NCI-H2029 treated with DMSO at 0.1 percent for 48 hours (cell line): ENCODE results near the gene GPRC5A.

Experiments used
- DNase-seq: peaks from one replicate; lab custom pipeline; 2025; lab: John Stamatoyannopoulos, UW

Gene GPRC5A

DNA sequence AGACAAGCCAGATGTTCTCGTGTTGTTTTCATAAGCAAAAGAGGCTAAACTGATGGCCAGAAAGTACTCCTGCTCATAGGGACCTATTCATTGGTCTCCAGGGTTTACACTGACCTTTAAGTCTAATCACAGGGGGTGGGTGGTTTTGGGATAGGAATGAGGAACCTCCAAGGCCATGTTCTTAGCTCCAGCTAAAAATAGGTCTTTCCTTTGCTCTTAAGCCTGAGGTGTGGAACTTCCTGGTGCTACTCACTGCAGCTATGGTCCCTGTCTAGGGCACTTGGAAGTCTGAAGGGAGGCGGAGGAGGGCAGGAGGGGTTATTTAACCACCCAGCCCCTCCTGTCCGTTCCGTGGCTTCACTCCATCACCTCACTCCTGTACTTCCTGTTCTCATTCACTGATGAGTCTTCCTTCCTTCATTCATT, 18.6 kb downstream of the GPRC5A start:
- no peak for DNase-seq

DNA sequence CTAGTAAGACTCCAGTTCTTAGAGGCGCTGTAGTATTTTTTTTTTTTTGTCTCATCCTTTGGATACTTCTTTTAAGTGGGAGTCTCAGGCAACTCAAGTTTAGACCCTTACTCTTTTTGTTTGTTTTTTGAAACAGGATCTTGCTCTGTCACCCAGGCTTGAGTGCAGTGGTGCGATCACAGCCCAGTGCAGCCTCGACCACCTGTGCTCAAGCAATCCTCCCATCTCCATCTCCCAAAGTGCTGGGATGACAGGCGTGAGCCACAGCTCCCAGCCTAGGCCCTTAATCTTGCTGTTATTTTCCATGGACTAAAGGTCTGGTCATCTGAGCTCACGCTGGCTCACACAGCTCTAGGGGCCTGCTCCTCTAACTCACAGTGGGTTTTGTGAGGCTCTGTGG, 21.3 kb downstream of the GPRC5A start:
- DNase-seq: no peak

DNA sequence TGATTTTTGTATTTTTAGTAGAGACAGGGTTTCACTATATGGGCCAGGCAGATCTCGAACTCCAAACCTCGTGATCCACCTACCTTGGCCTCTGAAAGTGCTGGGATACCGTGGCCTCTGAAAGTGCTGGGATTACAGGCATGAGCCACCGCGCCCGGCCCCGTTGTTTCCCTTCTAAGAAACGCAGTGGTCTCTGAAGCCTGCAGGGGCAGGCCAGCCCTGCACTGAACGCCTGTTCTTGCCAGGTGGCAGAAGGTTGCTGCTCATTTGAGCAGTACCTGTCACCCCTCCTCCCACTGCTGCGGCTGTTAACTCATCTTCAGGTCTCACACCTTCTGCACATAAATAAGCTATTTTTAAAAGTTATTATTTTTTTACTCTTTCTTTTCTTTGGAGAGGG, 24.3 kb downstream of the GPRC5A start:
- no peak for DNase-seq

DNA sequence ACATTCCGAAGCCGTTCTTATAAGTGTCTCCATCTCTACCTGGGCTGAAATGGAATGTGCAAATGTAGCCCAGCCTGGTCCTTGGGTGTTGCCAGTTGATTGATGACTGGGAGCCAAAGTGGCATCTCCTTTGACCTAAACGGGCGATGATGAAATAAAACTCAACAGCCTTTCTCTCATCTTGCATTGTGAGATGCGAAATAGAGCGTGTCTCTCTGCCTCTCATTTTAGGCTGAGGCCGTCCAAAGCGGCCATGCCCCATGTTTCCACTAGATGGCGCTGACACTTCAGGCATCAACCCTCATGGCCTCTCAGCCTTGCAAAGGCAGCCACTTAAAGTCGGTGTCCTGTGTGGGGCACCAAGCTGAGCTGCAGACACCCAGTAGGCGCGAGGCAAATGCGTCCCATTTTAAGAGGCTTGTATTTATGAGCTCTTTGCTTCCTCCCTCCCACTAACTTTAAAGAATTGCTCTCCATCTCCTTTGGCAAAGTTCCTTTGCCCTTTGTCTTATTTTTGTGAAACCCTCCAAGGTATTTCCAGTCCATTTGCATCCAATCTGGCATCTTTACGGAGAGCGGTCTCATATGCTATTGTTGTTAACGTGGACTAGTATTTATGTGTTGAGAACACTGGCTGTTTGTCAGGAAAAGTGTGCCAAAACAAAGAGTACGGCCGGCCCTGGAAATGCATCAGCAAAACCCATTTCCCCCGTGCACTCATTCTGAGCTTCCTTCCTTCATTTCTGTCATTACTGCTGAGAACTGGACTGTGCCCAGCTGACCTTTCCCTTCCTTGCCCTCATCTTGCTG, 25.0 kb downstream of the GPRC5A start:
- peak; percentile 23 for DNase-seq

DNA sequence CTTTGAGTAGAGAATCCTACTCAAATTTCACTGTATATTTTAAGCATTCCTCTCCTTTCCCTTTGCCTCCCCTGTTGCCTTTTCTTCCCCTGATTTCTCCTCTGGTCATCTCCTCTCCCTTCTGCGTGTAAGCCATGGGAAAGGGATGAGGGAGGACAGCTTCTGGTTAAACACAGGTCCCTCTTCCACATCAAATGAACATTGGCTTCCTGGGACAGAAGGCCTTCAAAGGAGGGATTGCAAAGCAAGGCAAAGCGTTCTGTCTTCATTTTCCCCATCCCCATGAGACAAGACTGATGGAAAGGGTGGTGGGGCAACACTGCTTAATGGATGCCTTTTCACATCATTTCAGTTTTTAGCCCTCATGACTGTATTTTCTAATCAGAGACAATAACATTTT, 26.2 kb downstream of the GPRC5A start:
- DNase-seq: no peak

DNA sequence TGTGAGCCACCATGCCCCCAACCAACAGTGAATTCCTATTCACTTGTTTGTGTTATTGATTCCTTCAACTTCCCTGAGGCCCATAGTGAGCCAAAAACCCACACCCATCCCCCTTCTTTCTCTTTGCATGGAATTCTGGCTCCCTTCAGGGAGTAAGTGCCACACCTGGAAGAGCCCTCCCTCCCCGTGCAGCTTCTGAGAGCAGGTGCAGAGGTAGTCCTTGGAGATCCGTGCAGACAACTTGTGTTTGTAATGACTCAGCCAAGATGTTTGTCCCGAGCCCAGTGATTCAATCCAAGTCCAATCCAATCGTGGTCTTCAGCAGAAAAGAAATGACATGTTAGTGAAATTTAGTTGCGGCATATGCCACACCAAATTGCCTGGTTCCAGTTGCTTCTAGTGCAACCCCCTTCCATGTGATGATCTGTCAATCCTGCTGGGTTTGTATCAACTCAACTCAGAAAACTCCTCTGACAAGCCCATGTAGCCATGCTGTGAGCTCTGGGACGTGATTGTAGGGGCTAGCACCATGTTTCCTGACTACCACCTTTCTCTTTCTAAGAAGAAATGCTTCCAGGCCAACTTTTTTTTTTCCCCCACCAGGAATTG, 27.5 kb downstream of the GPRC5A start:
- DNase-seq: no peak

DNA sequence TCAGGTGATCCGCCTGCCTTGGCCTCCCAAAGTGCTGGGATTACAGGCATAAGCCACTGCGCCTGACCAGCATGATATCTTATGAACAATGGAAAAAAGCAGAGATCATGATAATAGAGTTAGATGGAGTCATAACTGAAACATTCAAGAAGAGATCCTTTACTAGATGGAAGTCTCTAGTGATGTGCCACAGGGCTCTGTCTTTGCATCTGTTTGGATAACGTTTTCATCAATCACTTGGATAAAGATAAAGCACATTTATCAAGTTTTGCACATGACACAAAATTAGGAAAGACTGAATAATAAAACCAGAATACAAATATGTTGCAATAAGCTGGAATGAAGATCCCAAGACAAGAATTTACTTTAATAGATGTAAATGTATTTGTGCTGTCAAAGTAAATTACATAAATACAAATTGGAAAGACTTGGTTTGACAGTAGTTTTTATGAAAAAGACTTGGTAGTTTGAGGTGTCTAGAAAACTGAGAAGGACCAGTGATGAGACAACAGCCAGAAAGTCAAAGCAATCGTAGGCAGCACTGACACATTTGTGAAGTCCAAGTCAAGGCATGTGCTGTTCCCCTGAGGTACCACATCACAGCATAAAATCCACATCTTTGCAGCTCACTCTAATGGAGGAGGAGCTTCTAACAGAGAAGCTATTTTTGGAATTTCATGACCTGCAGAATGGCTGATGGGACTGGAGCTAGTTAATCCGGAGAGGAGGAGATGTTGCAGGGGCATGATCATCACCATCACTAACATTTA, 28.5 kb downstream of the GPRC5A start:
- DNase-seq: no peak

DNA sequence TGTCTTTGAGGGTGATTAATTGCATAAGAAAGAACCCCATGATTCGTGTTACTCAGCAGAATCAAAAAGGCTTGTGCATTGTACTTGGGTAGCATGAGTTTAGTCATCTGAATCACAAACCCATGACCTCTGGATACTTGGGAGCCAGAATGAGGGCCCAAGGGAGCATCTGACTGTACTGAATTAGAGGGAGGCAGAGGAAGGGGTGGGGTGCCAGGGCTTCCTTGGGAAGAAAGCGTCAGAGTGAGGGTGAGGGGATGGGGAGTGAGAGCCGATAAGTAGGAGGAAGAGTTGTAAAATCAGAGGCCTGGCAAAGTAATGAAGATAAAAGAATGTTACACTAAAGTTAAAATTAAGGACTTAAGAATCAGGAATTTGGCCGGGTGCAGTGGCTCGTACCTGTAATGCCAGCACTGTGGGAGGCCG, 30.8 kb downstream of the GPRC5A start:
- no peak for DNase-seq

DNA sequence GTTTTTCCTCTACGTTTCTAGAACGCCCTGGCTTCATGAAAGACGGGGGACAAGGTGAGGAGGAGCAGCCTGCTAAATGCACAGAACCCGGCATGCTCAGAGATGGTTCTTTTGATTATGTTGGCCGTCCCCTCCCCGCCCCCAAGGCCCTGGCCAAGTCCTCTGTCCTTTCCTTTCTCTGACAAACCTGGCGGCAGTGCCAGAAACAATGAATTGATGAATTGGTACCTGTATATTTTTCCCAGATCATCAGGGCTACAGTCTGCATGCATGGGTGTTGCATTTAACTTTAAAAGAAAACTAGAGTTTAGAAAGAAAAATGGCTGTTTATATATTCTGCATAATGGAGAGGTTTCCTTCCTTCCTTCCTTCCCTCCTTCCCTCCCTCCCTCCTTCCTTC, 31.6 kb downstream of the GPRC5A start:
- no peak for DNase-seq

DNA sequence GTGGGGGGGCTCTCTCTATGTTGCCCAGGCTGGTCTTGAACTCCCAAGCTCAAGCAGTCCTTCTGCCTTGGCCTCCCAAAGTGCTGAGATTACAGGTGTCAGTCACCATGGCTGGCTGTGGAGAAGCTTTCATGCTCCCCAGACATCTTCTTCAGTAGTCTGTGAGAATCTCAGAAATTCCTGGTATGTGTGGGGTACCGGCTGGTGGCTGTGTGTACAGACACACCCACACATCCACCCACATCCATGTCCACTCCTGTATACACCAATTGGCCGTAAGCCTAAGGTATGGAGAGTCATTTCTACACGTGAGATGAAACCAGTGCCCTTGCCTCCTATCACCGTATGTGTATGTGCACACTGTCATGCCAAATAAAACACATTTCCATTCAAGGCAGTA, 32.8 kb downstream of the GPRC5A start:
- DNase-seq: no peak

DNA sequence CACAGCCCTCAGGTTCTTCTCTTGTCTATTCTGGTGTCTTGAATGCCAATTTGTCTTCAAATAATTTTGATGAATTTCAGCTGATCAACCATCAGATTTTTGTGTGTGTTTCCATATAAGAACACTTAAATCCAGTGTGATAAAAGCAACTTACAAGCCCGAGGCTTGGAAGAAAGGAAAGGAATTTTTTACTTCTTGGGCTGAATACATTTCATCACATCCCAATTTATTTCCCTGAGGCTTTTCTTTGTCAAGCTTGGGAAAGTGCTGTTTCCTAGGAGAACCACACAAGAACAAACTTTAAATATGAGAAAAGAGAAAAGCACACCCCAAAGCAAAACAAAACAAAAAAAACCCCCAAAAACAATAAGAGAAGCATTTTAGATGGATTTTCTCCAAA, 34.0 kb downstream of the GPRC5A start:
- no peak for DNase-seq

DNA sequence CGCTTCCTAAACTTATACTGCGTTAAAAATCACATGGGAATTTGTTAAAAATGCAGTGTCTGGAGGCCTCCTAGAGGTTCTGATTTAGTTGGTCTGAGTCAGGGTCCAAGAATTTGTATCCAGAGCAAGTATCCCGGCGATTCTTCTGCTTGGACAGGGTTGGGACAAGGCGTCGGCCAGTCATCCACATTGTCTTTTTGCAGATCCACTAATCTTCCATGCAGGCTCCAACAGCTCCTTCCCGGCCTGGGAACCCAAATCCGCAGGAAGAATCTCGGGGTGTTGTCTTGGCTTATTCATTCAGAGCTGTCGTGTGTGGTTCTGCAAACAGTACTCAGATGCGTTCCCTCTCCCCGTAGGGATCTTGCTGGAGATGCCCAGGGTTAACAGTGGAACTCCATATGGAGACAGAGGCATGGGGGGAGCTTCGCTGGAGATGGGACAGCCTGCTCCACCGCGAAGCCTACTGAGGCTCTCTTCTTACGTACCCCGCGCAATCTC, 35.3 kb downstream of the GPRC5A start:
- DNase-seq: no peak

DNA sequence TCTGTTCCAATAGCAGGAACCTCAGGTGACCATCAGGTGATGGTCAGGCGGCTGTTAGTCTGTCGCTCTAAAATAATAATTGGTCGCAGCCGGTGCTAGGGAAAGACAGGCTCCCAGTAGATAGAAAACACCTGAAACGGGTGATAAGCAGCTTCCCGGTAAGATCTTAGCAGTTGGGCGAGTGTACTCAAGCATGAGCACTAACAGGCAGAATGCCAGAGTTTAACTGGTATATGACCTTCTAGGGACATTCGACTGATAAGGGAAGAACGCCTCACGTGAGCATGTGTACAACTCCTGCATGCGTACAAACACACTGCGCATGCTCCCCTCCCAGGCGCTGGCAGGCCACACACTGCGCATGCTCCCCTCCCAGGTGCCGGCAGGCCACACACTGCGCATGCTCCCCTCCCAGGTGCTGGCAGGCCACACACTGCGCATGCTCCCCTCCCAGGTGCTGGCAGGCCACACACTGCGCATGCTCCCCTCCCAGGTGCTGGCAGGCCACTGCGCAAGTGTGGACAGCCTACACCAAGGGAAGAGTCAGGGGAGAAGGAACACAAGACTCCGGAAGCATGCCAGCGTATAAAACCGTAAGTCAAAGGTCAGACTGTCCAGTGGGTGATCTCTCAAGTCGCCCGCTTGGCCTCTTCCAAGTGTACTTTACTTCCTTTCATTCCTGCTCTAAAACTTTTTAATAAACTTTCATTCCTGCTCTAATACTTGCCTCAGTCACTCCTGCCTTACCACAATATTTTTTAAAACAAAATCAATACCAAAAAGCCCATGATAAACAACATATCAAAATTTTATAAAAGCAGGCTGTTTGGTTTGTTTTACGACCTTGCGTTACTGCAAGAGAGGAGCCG, 36.1 kb downstream of the GPRC5A start:
- DNase-seq: peak; percentile 86

DNA sequence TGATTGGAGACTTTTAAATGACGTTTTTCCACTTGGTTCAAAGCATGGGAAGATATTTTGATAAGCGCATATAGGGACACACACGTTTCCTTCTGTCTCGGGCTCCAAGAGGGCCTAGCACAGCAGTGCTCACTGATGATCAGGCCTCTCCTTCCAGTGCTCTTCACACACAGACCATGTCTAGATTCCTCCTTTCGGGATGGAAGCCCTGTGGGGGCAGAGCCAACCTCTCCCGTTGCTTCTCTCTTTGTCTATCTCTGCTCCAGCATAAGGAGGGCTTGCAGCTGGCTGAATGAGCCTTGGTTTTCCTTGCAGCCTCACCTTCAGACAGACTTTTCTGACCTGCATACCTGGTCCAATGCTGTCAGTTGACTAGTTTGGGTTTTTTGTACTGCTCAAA, 38.3 kb downstream of the GPRC5A start:
- DNase-seq: no peak

DNA sequence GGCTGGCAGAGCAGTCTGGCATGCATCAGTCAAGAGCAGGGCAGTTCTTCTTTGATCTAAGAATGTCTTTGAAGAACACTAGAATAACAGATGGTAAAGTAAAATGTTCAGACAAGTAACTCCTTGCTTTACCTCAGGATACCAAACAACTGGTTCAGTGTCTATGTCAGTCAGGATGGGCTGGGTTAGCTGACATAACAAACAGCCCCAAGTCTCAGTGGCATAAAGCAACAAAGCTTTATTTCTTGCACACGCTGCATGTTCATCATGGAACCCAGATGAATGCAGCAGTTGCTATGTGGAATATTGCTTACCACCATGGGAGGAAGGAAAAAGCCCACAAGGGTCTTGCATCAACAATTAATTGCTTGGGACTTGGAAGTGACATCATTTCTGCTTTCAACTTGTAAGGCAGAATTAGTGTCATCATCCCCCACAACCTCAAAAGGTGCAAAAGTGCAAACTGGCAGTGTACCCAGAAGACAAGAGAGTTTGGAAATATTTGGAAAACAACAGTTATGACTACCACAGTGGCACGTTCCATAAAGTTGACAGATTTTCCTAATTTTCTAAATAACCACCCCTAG, 39.4 kb downstream of the GPRC5A start:
- no peak for DNase-seq

DNA sequence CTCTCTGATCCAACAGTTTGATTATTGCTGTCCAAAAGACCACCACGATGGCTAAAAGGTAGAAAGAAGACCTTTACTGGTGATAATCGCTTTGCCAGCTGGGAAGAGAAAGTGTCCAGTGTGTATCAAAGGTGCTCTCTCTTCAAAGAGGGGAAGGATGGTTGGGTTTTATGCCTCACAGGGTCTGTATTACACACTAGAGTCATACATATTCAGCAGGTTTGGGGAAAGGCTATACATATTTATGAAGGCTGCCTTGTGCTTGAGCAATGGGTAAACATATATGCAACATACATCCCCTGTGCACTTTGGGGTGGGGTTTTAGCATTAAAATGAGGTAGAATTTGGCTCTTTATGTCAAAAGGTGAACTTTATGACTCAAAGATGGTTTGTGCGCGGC, 42.4 kb downstream of the GPRC5A start:
- no peak for DNase-seq

DNA sequence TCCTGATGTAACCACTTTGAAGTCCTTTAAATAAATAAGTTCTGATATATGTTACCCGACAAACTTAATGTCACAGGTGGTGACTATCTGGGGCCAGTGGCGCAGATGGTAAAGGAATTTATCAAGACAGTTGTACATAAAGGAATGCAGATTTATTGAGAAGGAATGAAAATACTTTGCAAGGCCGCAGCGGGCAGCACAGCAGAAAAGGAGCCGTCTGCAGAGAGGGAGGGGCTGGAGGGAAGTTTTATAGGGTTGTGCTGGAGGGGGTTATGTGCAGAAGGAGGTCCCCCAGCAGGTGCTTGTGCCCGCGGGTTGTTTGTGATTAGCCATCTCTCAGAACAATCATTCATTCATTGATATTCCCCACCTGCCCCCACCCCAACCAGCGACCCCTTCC, 43.2 kb downstream of the GPRC5A start:
- no peak for DNase-seq

DNA sequence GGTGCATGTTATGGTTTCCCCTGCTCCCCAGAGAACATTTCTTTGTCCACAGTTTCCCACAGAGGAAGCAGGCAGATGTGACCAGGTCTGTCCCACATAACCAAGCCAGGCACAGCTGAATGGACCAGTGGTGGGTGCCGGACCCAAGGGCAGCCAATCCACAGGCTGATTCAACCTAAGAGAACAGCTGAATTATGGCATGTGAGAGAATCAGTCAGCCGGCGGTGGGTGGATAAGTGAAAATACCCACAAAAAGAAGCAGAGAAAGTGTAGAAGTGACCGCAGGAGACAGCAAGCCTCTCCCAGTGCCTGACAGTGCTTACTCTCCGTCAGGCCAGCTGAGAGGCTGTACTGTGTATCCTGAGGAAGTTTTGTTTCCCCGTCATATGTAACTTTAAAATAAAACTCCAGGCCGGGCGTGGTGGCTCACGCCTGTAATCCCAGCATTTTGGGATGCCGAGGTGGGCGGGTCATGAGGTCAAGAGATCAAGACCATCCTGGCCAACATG, 45.7 kb downstream of the GPRC5A start:
- no peak for DNase-seq

DNA sequence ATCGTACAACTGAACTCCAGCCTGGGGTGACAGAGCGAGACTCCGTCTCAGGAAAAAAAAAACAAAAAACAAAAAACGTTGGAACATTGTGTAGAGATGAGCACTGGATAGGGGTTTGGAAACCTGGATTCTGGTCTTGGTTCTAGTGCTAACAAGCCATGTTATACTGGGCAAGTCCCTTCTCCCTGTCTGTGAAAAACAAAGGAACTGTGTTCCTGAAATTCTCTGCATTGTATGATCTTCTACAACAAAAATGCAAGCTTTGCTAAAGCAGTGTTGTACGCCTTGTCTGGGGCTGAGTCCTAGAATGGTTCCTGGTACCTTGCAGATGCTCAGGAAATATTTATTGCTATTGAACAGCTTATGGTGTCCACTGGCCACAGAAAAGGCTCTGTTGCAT, 47.2 kb downstream of the GPRC5A start:
- DNase-seq: no peak

DNA sequence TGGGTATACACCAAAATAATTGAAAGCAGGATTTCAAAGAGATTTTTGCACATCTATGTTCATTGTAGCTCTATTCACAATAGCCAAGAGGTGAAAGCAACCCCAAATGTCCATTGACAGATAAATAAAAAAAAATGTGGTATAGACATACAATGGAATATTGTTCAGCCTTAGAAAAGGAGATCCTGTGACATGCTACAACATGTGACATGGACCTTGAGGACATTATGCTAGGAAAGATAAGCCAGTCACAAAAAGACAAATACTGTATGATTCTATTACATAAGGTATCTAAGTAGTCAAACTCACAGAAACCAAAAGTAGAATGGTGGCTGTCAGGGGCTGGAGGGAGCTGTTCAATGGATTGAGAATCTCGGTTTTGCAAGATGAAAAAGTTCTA, 48.5 kb downstream of the GPRC5A start:
- DNase-seq: no peak
